GM23338 (cell line): Measurements from ENCODE around the gene PUS1. TPM values are rescaled to one million over a fixed set of nuclear protein-coding genes. Genes with fewer than 3 reads are reported as not detected.

Experiments used
- CREB1 ChIP-seq: fragments of 250-450 bp; sonication (Bioruptor Pico); IDR thresholded peaks from 2 replicates; pipeline ENCODE4 v1.5.0; 2020; ENCODE audit warnings: low read depth, mild to moderate bottlenecking, moderate library complexity
- CTCF ChIP-seq, 2 experiments: fragments of 200-600 bp in 1 of 2; sonication (generic) in 1 of 2; conservative IDR thresholded peaks; 2 replicates each; pipeline versions ENCODE4 v1.5.1 to v1.6.1; 2016 to 2017; ENCODE audit warnings: antibody characterized with exemption in 2 of 2, low read depth in 2 of 2, mild to moderate bottlenecking in 2 of 2, moderate library complexity in 1 of 2
- EZH2phosphoT487 ChIP-seq: fragments of 200-600 bp; sonication (generic); IDR thresholded peaks from one replicate; pipeline ENCODE4 v1.8.1; 2018; ENCODE audit warnings: antibody characterized with exemption; ENCODE audit not compliant: unreplicated experiment
- JUNB ChIP-seq: IDR thresholded peaks from one replicate; pipeline ENCODE4 v1.6.1; 2016; ENCODE audit warnings: antibody characterized with exemption; ENCODE audit not compliant: unreplicated experiment
- NANOG ChIP-seq: IDR thresholded peaks from 2 replicates; pipeline ENCODE4 v1.6.1; 2016; ENCODE audit warnings: antibody characterized with exemption, borderline replicate concordance
- POLR2AphosphoS5 ChIP-seq: IDR thresholded peaks from 2 replicates; pipeline ENCODE4 v1.6.1; 2016; ENCODE audit warnings: antibody characterized with exemption, low read depth
- REST ChIP-seq: IDR thresholded peaks from one replicate; pipeline ENCODE4 v1.6.1; 2018; ENCODE audit warnings: antibody characterized with exemption; ENCODE audit not compliant: unreplicated experiment
- STAT1 ChIP-seq: IDR thresholded peaks from one replicate; pipeline ENCODE4 v1.6.1; 2016; ENCODE audit warnings: antibody characterized with exemption; ENCODE audit not compliant: unreplicated experiment
- ZNF114 ChIP-seq: fragments of 250-450 bp; sonication (Bioruptor Pico); IDR thresholded peaks from 2 replicates; pipeline ENCODE4 v1.5.0; 2020; ENCODE audit warnings: mild to moderate bottlenecking, moderate library complexity
- ZNF331 ChIP-seq: fragments of 250-450 bp; sonication (Bioruptor Pico); IDR thresholded peaks from 2 replicates; pipeline ENCODE4 v1.5.0; 2020; ENCODE audit warnings: low read depth, mild to moderate bottlenecking, moderate library complexity
- ZNF462 ChIP-seq: fragments of 250-450 bp; sonication (Bioruptor Pico); IDR thresholded peaks from 2 replicates; pipeline ENCODE4 v1.5.0; 2020; ENCODE audit warnings: mild to moderate bottlenecking, moderate library complexity
- polyA plus RNA-seq: library from polyadenylated mRNA; unstranded; fragments of >200 nt; fragmentation: Nextera tagmentation; extraction: Ambion mirVana; gene quantifications from 2 replicates; pipeline ENCODE4 v1.2.1, GENCODE V29; 2016
- total RNA-seq: library from RNA; depleted of rRNA; stranded (reverse); fragments of >200 nt; shearing (Covaris generic); gene quantifications from 2 replicates; pipeline ENCODE4 v1.2.3, GENCODE V29; 2014

The PUS1 gene
- total and polyA plus RNA-seq, 2 experiments from 2014 or later = 52.4 to 73.0 TPM

- no peak for TF ChIP-seq ZNF462
- no peak for TF ChIP-seq STAT1
- no peak for TF ChIP-seq POLR2AphosphoS5
- TF ChIP-seq JUNB = no peak
- TF ChIP-seq CTCF (conservative IDR thresholded peaks at IDR 0.05; ENCODE audit: low read depth in 2 of 2) = no peak
- no peak for TF ChIP-seq ZNF114
- TF ChIP-seq NANOG = no peak
- no peak for TF ChIP-seq ZNF331
- TF ChIP-seq REST = no peak
- no peak for TF ChIP-seq CREB1 (CRISPR knock-in tag)
- no peak for TF ChIP-seq EZH2phosphoT487
Measured at GRCh38 chr12:131934535-131934934, 5.5 kb downstream of the PUS1 start (continued).
